ENCODE results near the gene OR8B3.

DNA sequence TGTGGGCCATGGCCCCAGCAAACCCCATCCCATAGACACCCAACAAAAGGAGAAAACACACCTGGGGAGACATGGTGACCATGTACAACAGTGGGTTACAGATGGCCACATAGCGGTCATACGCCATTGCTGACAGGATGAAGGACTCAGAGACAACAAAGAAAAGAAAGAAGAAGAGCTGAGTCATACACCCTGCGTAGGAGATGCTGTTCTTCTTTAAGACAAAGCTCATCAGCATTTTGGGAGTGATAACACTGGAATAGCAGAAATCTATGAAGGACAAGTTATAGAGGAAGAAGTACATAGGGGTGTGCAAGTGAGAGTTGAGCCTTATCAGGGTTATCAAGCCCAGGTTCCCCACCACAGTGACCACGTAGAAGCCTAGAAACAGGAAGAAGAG lies 41.8 kb upstream of the OR8B3 start:
- TF ChIP-seq CTCF (IDR thresholded peaks at IDR 0.05) (no peak), POLR2AphosphoS5 (IDR thresholded peaks at IDR 0.05) (no peak)

Measured in breast epithelium (tissue), 3 donors.